Liver (tissue), 9 donors: ENCODE data around the gene NTHL1. TPM values are rescaled to one million over a fixed set of nuclear protein-coding genes. Genes with fewer than 3 reads are reported as not detected.

Experiments
- DNase-seq: peaks from one replicate; pipeline ENCODE4 v3.0.0-alpha.2; 2017; ENCODE audit warnings: low spot score
- H3K27ac ChIP-seq, 2 donors: one replicate each; pipeline ENCODE4 v1.7.0; 2013; ENCODE audit warnings: inconsistent platforms in 2 of 2, low read length in 2 of 2, control low read depth in 1 of 2, low read depth in 1 of 2, mild to moderate bottlenecking in 1 of 2
- H3K27me3 ChIP-seq, 4 donors: one replicate each; pipeline versions ENCODE4 v1.6.1 to v1.7.0; 2013; ENCODE audit warnings: low read length in 3 of 4, inconsistent platforms in 1 of 4, mild to moderate bottlenecking in 1 of 4, moderate library complexity in 1 of 4; ENCODE audit not compliant: control insufficient read depth in 4 of 4, insufficient read depth in 4 of 4
- H3K36me3 ChIP-seq, 4 donors: one replicate each; pipeline versions ENCODE4 v1.6.1 to v1.7.0; 2013; ENCODE audit warnings: low read length in 3 of 4, mild to moderate bottlenecking in 3 of 4, low read depth in 1 of 4, moderate library complexity in 1 of 4; ENCODE audit not compliant: control insufficient read depth in 4 of 4, insufficient read depth in 3 of 4
- H3K4me1 ChIP-seq, 4 donors: one replicate each; pipeline versions ENCODE4 v1.6.1 to v1.7.0; 2013; ENCODE audit warnings: low read length in 3 of 4, mild to moderate bottlenecking in 3 of 4, moderate library complexity in 1 of 4; ENCODE audit not compliant: control insufficient read depth in 4 of 4, insufficient read depth in 4 of 4
- H3K4me3 ChIP-seq, 3 donors: one replicate each; pipeline versions ENCODE4 v1.6.1 to v1.7.0; 2013; ENCODE audit warnings: low read length in 3 of 3, control low read depth in 1 of 3, low read depth in 1 of 3, mild to moderate bottlenecking in 1 of 3
- H3K9ac ChIP-seq, 2 donors: one replicate each; pipeline ENCODE4 v1.7.0; 2013; ENCODE audit warnings: low read length in 2 of 2, mild to moderate bottlenecking in 2 of 2, moderate library complexity in 2 of 2, control low read depth in 1 of 2, low read depth in 1 of 2
- H3K9me3 ChIP-seq, 4 donors: one replicate each; pipeline versions ENCODE4 v1.6.1 to v1.7.0; 2013; ENCODE audit warnings: low read length in 3 of 4; ENCODE audit not compliant: control insufficient read depth in 4 of 4
- EGR1 ChIP-seq, 2 donors: IDR thresholded peaks; 2 replicates each; pipeline ENCODE4 v1.6.1; 2016 to 2018; ENCODE audit warnings: antibody characterized with exemption in 2 of 2, low read depth in 2 of 2
- FOXA1 ChIP-seq: IDR thresholded peaks from 2 replicates; pipeline ENCODE4 v1.6.1; 2016; ENCODE audit warnings: antibody characterized with exemption
- FOXA2 ChIP-seq: IDR thresholded peaks from 2 replicates; pipeline ENCODE4 v1.6.1; 2016; ENCODE audit warnings: antibody characterized with exemption
- GABPA ChIP-seq, 2 donors: IDR thresholded peaks in 1 of 2; conservative IDR thresholded peaks in 1 of 2; 2 replicates each; pipeline ENCODE4 v1.6.1; 2016; ENCODE audit warnings: antibody characterized with exemption in 2 of 2, mild to moderate bottlenecking in 1 of 2, moderate library complexity in 1 of 2
- HNF4A ChIP-seq, 2 donors: conservative IDR thresholded peaks; 2 replicates each; pipeline ENCODE4 v1.6.1; 2016; ENCODE audit warnings: antibody characterized with exemption in 2 of 2, mild to moderate bottlenecking in 2 of 2
- HNF4G ChIP-seq: IDR thresholded peaks from 2 replicates; pipeline ENCODE4 v1.6.1; 2016; ENCODE audit warnings: antibody characterized with exemption
- JUND ChIP-seq, 2 donors: IDR thresholded peaks; 2 replicates each; pipeline ENCODE4 v1.6.1; 2016; ENCODE audit warnings: antibody characterized with exemption in 2 of 2
- NR2F2 ChIP-seq: IDR thresholded peaks from 2 replicates; pipeline ENCODE4 v1.6.1; 2016; ENCODE audit warnings: antibody characterized with exemption
- RAD21 ChIP-seq, 2 donors: IDR thresholded peaks; 2 replicates each; pipeline ENCODE4 v1.6.1; 2016; ENCODE audit warnings: antibody characterized with exemption in 2 of 2, mild to moderate bottlenecking in 2 of 2
- RXRA ChIP-seq, 2 donors: IDR thresholded peaks; 2 replicates each; pipeline ENCODE4 v1.6.1; 2017 to 2018; ENCODE audit warnings: antibody characterized with exemption in 2 of 2, mild to moderate bottlenecking in 1 of 2
- SP1 ChIP-seq: IDR thresholded peaks from 2 replicates; pipeline ENCODE4 v1.6.1; 2018; ENCODE audit warnings: antibody characterized with exemption, mild to moderate bottlenecking
- TAF1 ChIP-seq: conservative IDR thresholded peaks from 2 replicates; pipeline ENCODE4 v1.6.1; 2016; ENCODE audit warnings: antibody characterized with exemption, mild to moderate bottlenecking
- YY1 ChIP-seq: IDR thresholded peaks from 2 replicates; pipeline ENCODE4 v1.6.1; 2016; ENCODE audit warnings: antibody characterized with exemption, mild to moderate bottlenecking
- WGBS: extraction: QIAGEN DNeasy Blood & Tissue Kit; methylation state at CpG from one replicate; pipeline ENCODE4 v1.1.7; 2013; 5-methylcytosine and 5-hydroxymethylcytosine counted together
- polyA plus RNA-seq, 2 donors: library from polyadenylated mRNA; stranded (reverse) in 1 of 2; unstranded in 1 of 2; fragments of 200-250 nt in 1 of 2; fragments of >200 nt in 1 of 2; fragmentation: Nextera tagmentation in 1 of 2; extraction: Ambion mirVana in 1 of 2; gene quantifications; one replicate each; pipeline versions ENCODE4 v1.2.1 to v1.2.3, GENCODE V29; 2013 to 2015
- total RNA-seq, 2 donors: library from RNA; depleted of rRNA; stranded (reverse); fragments of >200 nt; gene quantifications; one replicate each; pipeline ENCODE4 v1.2.3, GENCODE V29; 2014
- TF ChIP-seq, protein P1 (sequence below): IDR thresholded peaks from 2 replicates; pipeline ENCODE4 v1.6.1; 2016; ENCODE audit warnings: antibody characterized with exemption
- TF ChIP-seq, protein P2 (sequence below): IDR thresholded peaks from 2 replicates; pipeline ENCODE4 v1.6.1; 2016; ENCODE audit warnings: antibody characterized with exemption
- TF ChIP-seq, protein P3 (sequence below): IDR thresholded peaks from 2 replicates; pipeline ENCODE4 v1.6.1; 2016; ENCODE audit warnings: antibody characterized with exemption
- TF ChIP-seq, protein P4 (sequence below): IDR thresholded peaks from 2 replicates; pipeline ENCODE4 v1.6.1; 2016; ENCODE audit warnings: antibody characterized with exemption, mild to moderate bottlenecking
- TF ChIP-seq, protein P5 (sequence below): fragments of 150-350 bp; IDR thresholded peaks from 2 replicates; pipeline ENCODE4 v1.5.1; 2017; ENCODE audit warnings: improper control_type of control experiment, low read depth, low read length; ENCODE audit not compliant: missing input control
- donor health status: healthy.
- donor health status: healthy.
- donor health status: healthy.
- donor health status: healthy.
- donor health status: healthy.

NTHL1 gene
- total and polyA plus RNA-seq, 4 donors, result 10.4 to 166 (median 19.1) TPM

DNA sequence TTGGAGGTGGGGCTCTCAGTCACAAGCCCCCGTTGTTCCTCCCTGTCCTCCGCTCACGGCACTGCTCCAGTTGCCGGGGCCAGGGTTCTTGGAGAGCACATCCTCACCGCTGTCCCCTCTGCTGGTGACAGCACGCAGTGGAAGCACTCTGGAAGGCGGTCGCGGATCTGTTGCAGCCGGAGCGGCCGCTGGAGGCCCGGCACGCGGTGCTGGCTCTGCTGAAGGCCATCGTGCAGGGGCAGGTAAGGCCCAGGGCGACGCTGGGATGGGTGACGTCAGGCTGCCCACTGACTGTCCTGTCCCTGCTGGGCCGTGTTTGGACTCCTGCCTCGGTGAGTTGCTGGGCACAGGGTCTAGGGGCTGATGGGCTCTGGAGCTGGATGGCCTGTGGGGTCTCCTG, 5.6 kb upstream of the NTHL1 start:
- 97% methylated on average over 21 of the region's 21 CpGs for WGBS
- DNase-seq, result no peak
- Histone ChIP-seq H3K9me3 (no peaks in the 10 kb centered on the region), H3K27ac (no peak overlapping the region), H3K4me3 (no peak overlapping the region), H3K4me1 (peaks cover 0 to 17% (median 13%) of the 10 kb centered on the region in 4 donors), H3K9ac (no peak overlapping the region), H3K36me3 (peaks cover 6 to 43% (median 16%) of the 10 kb centered on the region in 4 donors), H3K27me3 (no peaks in the 10 kb centered on the region)
- TF ChIP-seq, protein P1, sequence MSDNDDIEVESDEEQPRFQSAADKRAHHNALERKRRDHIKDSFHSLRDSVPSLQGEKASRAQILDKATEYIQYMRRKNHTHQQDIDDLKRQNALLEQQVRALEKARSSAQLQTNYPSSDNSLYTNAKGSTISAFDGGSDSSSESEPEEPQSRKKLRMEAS, result no peak
- no peak for TF ChIP-seq TAF1
- TF ChIP-seq RAD21 (IDR thresholded peaks at IDR 0.05), result no peak
- no peak for TF ChIP-seq JUND (IDR thresholded peaks at IDR 0.05)
- TF ChIP-seq HNF4A (conservative IDR thresholded peaks at IDR 0.05), result no peak

DNA sequence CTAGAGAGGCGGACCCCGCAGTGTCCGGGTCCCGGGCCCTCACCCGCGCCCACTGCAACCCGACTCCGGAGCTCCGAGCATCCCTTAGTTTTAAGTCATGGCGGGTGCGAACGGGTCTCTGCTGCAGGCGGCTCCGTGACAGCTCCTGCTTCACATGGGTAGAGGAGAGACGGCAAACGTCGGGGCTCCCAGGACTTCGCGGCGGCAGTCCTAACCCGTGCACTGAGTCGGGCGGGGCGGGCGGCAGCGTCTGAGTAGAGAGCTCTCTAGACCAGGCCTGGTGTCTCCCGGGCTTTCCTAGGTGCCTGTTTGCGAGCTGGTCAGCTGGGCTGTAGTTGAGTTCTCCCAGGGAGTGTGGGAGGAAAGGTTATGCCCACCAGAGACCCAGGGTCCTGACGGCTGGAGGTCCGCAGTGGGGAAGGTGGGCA, 496 bp upstream of the NTHL1 start:
- Histone ChIP-seq H3K9me3 (no peaks in the 10 kb centered on the region), H3K27me3 (no peaks in the 10 kb centered on the region), H3K9ac (peak overlapping the region; percentile 54 to 58), H3K36me3 (peaks cover under 1 to 17% (median 7%) of the 10 kb centered on the region in 4 donors), H3K4me1 (peaks cover 4 to 41% (median 28%) of the 10 kb centered on the region in 4 donors), H3K27ac (peak overlapping the region; percentile 59 to 62), H3K4me3 (peak overlapping the region; percentile 65 to 97 (median 89))
- TF ChIP-seq FOXA1 (no peak), YY1 (no peak), GABPA (IDR thresholded peaks at IDR 0.05 in 1 of 2, conservative IDR thresholded peaks at IDR 0.05 in 1 of 2) (no peak), HNF4A (conservative IDR thresholded peaks at IDR 0.05) (no peak), HNF4G (no peak), SP1 (no peak), TAF1 (no peak), RAD21 (IDR thresholded peaks at IDR 0.05) (no peak), FOXA2 (no peak), RXRA (IDR thresholded peaks at IDR 0.05) (no peak)
- TF ChIP-seq, protein P2, sequence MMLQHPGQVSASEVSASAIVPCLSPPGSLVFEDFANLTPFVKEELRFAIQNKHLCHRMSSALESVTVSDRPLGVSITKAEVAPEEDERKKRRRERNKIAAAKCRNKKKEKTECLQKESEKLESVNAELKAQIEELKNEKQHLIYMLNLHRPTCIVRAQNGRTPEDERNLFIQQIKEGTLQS, result no peak
- TF ChIP-seq, protein P1, result no peak
- TF ChIP-seq, protein P3, sequence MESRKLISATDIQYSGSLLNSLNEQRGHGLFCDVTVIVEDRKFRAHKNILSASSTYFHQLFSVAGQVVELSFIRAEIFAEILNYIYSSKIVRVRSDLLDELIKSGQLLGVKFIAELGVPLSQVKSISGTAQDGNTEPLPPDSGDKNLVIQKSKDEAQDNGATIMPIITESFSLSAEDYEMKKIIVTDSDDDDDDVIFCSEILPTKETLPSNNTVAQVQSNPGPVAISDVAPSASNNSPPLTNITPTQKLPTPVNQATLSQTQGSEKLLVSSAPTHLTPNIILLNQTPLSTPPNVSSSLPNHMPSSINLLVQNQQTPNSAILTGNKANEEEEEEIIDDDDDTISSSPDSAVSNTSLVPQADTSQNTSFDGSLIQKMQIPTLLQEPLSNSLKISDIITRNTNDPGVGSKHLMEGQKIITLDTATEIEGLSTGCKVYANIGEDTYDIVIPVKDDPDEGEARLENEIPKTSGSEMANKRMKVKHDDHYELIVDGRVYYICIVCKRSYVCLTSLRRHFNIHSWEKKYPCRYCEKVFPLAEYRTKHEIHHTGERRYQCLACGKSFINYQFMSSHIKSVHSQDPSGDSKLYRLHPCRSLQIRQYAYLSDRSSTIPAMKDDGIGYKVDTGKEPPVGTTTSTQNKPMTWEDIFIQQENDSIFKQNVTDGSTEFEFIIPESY, result no peak
- under 1% methylated on average over 30 of the region's 30 CpGs for WGBS
- DNase-seq, result no peak

DNA sequence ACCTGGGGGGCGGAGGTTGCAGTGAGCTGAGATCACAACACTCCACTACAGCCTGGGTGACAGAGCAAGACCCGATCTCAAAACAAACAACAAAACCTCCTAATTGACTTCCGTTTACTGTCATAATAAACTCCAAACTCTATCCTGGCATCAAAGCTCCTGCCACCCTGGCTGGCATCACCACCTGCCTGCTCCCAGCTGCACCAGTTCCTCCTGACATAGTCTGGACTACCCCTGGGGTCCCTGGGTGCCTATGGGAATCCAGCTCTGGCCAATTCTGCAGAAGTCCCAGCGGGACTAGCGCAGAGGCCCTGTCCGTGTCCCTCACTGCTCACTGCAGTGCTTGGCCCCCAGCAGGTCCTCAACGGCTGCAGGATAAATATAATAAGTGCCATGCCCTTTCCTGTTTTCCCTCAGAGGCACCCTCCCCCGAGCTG, 723 bp downstream of the NTHL1 start:
- no peak for DNase-seq
- H3K36me3 ChIP-seq, result peaks cover 0 to 6% (median 4%) of the 10 kb centered on the region in 4 donors
- H3K27me3 ChIP-seq, result no peaks in the 10 kb centered on the region
- H3K9me3 ChIP-seq, result no peaks in the 10 kb centered on the region
- H3K9ac ChIP-seq, result peak overlapping the region; percentile 40 to 65
- H3K4me1 ChIP-seq, result peaks cover 9 to 50% (median 34%) of the 10 kb centered on the region in 4 donors
- peak overlapping the region; percentile 59 to 84 for H3K27ac ChIP-seq
- TF ChIP-seq, protein P4, sequence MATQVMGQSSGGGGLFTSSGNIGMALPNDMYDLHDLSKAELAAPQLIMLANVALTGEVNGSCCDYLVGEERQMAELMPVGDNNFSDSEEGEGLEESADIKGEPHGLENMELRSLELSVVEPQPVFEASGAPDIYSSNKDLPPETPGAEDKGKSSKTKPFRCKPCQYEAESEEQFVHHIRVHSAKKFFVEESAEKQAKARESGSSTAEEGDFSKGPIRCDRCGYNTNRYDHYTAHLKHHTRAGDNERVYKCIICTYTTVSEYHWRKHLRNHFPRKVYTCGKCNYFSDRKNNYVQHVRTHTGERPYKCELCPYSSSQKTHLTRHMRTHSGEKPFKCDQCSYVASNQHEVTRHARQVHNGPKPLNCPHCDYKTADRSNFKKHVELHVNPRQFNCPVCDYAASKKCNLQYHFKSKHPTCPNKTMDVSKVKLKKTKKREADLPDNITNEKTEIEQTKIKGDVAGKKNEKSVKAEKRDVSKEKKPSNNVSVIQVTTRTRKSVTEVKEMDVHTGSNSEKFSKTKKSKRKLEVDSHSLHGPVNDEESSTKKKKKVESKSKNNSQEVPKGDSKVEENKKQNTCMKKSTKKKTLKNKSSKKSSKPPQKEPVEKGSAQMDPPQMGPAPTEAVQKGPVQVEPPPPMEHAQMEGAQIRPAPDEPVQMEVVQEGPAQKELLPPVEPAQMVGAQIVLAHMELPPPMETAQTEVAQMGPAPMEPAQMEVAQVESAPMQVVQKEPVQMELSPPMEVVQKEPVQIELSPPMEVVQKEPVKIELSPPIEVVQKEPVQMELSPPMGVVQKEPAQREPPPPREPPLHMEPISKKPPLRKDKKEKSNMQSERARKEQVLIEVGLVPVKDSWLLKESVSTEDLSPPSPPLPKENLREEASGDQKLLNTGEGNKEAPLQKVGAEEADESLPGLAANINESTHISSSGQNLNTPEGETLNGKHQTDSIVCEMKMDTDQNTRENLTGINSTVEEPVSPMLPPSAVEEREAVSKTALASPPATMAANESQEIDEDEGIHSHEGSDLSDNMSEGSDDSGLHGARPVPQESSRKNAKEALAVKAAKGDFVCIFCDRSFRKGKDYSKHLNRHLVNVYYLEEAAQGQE, result no peak
- TF ChIP-seq TAF1 (peak; percentile 32), EGR1 (IDR thresholded peaks at IDR 0.05; ENCODE audit: low read depth in 2 of 2) (no peak), HNF4G (no peak), FOXA1 (no peak), HNF4A (conservative IDR thresholded peaks at IDR 0.05) (peak; percentile 8 to 28), FOXA2 (no peak), NR2F2 (peak; percentile 70), JUND (IDR thresholded peaks at IDR 0.05) (no peak), SP1 (peak; percentile 62), RAD21 (IDR thresholded peaks at IDR 0.05) (peak; percentile 17 to 51), RXRA (IDR thresholded peaks at IDR 0.05) (no peak), GABPA (IDR thresholded peaks at IDR 0.05 in 1 of 2, conservative IDR thresholded peaks at IDR 0.05 in 1 of 2) (no peak)
- TF ChIP-seq, protein P5, sequence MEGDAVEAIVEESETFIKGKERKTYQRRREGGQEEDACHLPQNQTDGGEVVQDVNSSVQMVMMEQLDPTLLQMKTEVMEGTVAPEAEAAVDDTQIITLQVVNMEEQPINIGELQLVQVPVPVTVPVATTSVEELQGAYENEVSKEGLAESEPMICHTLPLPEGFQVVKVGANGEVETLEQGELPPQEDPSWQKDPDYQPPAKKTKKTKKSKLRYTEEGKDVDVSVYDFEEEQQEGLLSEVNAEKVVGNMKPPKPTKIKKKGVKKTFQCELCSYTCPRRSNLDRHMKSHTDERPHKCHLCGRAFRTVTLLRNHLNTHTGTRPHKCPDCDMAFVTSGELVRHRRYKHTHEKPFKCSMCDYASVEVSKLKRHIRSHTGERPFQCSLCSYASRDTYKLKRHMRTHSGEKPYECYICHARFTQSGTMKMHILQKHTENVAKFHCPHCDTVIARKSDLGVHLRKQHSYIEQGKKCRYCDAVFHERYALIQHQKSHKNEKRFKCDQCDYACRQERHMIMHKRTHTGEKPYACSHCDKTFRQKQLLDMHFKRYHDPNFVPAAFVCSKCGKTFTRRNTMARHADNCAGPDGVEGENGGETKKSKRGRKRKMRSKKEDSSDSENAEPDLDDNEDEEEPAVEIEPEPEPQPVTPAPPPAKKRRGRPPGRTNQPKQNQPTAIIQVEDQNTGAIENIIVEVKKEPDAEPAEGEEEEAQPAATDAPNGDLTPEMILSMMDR, result no peak
- peak overlapping the region; percentile 65 to 97 (median 89) for H3K4me3 ChIP-seq
- 13% methylated on average over 8 of the region's 8 CpGs for WGBS
